Astrocyte of the cerebellum (primary cell): Measurements from ENCODE around the gene CCDC12.
"Not testable (repeated sequence)": the region's sequence is repeated elsewhere in the genome, so short reads cannot be mapped to it uniquely, and the experiment has no call there.

Experiments used
- DNase-seq: peaks from one replicate; pipeline ENCODE4 v3.0.0-alpha.2; 2011; ENCODE audit warnings: low read depth
- H3K4me3 ChIP-seq: 2 replicates; pipeline ENCODE4 v1.5.1; 2011; ENCODE audit warnings: mild to moderate bottlenecking, low read depth, low read length, moderate library complexity
- CTCF ChIP-seq: IDR thresholded peaks from 2 replicates; pipeline ENCODE4 v1.5.1; 2012; ENCODE audit warnings: low read length, low read depth, moderate library complexity, mild to moderate bottlenecking; ENCODE audit errors: missing control alignments
- in situ Hi-C: cut with HindIII; loops from 2 replicates; pipeline ENCODE4 v1.10.0; 2017; ENCODE audit warnings: low sequenced_read_pairs

The CCDC12 gene

GRCh38 chr3:46915297-46915822, 61.2 kb downstream of the CCDC12 start:
- no peak for DNase-seq
- no peak for TF ChIP-seq CTCF
- in situ Hi-C loops: no loop called here
- no peak overlapping the region for H3K4me3 ChIP-seq

GRCh38 chr3:46914849-46915248, 61.7 kb downstream of the CCDC12 start:
- in situ Hi-C loops: no loop called here
- TF ChIP-seq CTCF: no peak
- DNase-seq: no peak
- H3K4me3 ChIP-seq: no peak overlapping the region

- DNase-seq: peak; percentile 53
- TF ChIP-seq CTCF: no peak
- in situ Hi-C loops: no loop called here
- H3K4me3 ChIP-seq: no peak overlapping the region
Measured at GRCh38 chr3:46913644-46914043, 62.9 kb downstream of the CCDC12 start.

GRCh38 chr3:46912986-46913385, 63.6 kb downstream of the CCDC12 start:
- DNase-seq: no peak
- in situ Hi-C loops: no loop called here
- no peak overlapping the region for H3K4me3 ChIP-seq
- no peak for TF ChIP-seq CTCF

DNA sequence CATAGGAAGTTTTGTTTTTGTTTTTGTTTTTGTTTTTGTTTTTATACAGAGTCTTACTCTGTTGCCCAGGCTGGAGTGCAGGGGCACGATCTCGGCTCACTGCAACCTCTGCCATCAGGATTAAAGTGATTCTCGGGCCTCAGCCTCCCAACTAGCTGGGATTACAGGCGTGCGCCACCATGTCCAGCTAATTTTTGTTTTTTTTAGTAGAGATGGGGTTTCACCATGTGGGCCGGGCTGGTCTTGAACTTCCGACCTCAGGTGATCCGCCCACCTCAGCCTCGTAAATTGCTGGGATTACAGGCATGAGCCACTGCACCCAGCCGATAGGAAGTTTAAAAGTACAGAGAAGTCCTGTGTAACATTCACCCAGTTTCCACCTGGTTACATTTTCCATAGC, 65.6 kb downstream of the CCDC12 start:
- in situ Hi-C loops, DNase-seq, H3K4me3 ChIP-seq: not testable (repeated sequence)

DNA sequence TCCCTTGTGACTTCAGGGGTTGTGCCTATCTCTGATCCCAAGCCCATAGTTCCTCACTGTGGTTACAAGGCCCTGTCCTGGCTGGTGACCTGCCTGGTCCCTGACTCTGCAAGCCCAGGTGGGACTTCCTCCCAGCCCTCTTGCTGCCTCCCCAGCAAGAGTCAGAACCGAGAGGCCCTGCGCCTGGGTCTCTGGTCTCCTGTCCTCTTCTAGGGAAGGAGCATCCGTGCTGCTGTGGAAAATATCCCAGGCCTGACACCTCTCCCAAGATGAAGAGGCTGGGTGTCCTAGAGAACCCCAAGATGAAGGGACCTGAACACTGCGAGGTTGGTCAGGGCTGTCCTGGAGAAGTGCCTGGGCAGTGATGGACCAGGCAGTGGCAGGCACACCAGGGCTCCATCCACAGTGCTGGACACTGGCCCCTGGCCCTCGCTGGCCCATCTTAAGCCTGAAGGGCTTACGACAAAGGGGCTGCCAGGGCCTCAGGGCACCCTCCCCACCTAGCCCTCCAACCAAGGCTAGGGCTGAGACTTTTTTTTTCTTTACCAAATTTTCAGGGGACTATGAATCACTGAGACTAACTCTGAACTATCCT, 66.3 kb downstream of the CCDC12 start:
- no peak for TF ChIP-seq CTCF
- in situ Hi-C loops: no loop called here
- no peak overlapping the region for H3K4me3 ChIP-seq
- no peak for DNase-seq

DNA sequence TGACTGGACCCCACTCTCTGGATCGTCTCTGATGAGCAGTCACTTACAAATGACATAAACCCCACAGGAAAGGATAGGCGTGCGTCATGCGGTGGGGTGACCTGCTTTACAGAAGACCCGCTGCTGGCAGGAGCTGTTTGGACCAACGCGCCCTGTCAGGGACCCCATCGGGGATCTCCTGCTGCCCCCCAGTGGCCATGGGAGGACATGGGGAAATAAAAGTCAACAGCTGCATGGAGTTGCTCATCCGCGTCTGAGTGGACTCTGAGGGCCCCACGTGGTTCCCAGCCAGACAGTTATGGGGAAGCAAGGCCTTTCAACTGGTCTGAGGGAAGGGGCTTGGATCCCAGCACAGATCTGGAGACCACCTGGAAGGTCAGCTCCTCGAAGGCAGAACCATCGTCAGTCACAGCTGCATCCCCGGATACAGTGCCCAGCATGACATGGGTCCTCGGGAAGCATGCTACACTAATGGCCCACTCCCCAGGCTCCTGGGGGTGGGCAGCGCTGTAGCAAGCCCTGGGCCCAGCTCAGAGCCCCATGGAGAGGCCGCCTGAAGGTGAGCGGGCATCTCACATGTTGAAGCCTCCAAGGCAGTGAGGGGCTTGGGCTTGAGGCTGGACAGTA, 66.9 kb downstream of the CCDC12 start:
- no peak overlapping the region for H3K4me3 ChIP-seq
- DNase-seq: peak; percentile 68
- in situ Hi-C loops: no loop called here
- TF ChIP-seq CTCF: peak; percentile 88
